GM21528 (cell line): ENCODE data around the gene PRX.
A peak's percentile ranks its signal among the peaks of the same experiment; 100 is the strongest.

Source experiments
- ATAC-seq: cut with Tn5 transposase; IDR thresholded peaks from one replicate; pipeline ENCODE4 v1.9.1; 2021; ENCODE audit warnings: mild to moderate bottlenecking, moderate library complexity; ENCODE audit not compliant: unreplicated experiment, low FRiP score

PRX gene

GRCh38 chr19:40369797-40370196 lies 43.4 kb downstream of the PRX start:
- ATAC-seq, result no peak

GRCh38 chr19:40367577-40368434 lies 45.4 kb downstream of the PRX start:
- ATAC-seq, result no peak

- no peak for ATAC-seq
Observed at GRCh38 chr19:40366697-40367561, 46.2 kb downstream of the PRX start.

- no peak for ATAC-seq
Observed at GRCh38 chr19:40365613-40366401, 47.4 kb downstream of the PRX start.

- no peak for ATAC-seq
Observed at GRCh38 chr19:40365010-40365409, 48.2 kb downstream of the PRX start.

- ATAC-seq, result no peak
Observed at GRCh38 chr19:40363069-40363468, 50.1 kb downstream of the PRX start.

- ATAC-seq, result no peak
Observed at GRCh38 chr19:40362160-40362559, 51.0 kb downstream of the PRX start.

- ATAC-seq, result no peak
Observed at GRCh38 chr19:40360708-40361241, 52.4 kb downstream of the PRX start.

- no peak for ATAC-seq
Observed at GRCh38 chr19:40360020-40360707, 53.0 kb downstream of the PRX start.

- ATAC-seq, result no peak
Observed at GRCh38 chr19:40358773-40359172, 54.4 kb downstream of the PRX start.

- ATAC-seq, result no peak
Observed at GRCh38 chr19:40357640-40358039, 55.5 kb downstream of the PRX start.

GRCh38 chr19:40356681-40357595 lies 56.2 kb downstream of the PRX start:
- ATAC-seq, result no peak

- ATAC-seq, result no peak
Observed at GRCh38 chr19:40355975-40356680, 57.0 kb downstream of the PRX start.

- peak; percentile 2 for ATAC-seq
Observed at GRCh38 chr19:40348961-40349507, 64.1 kb downstream of the PRX start.

GRCh38 chr19:40348125-40348913 lies 64.9 kb downstream of the PRX start, which contains the start of the genes C19orf47 and PLD3:
TSS of gene C19orf47 (minus strand) at chr19:40348397. CDS start at chr19:40341857, 6,540 bp downstream.
TSS of gene PLD3 (plus strand) at chr19:40348695. CDS start at chr19:40366484, 17,789 bp downstream.
- ATAC-seq, result peak; percentile 91

- no peak for ATAC-seq
Observed at GRCh38 chr19:40344422-40344821, 68.8 kb downstream of the PRX start.
